Osteoblast (primary cell): ENCODE results near the gene DGKI. TPM values are rescaled to one million over a fixed set of nuclear protein-coding genes. Genes with fewer than 3 reads are reported as not detected.

Experiments used
- DNase-seq: peaks from one replicate; pipeline ENCODE4 v3.0.0; 2011; ENCODE audit warnings: low spot score, mixed read lengths; ENCODE audit not compliant: insufficient read length; ENCODE audit errors: missing footprints
- H2AFZ ChIP-seq: 2 replicates; pipeline ENCODE4 v1.6.0; 2011; ENCODE audit warnings: mild to moderate bottlenecking, low read length
- H3K27ac ChIP-seq: 2 replicates; pipeline ENCODE4 v1.5.1; 2011; ENCODE audit warnings: mild to moderate bottlenecking, low read depth, low read length, moderate library complexity
- H3K27me3 ChIP-seq: 2 replicates; pipeline ENCODE4 v1.6.0; 2012; ENCODE audit warnings: mild to moderate bottlenecking, control low read depth, inconsistent platforms, low read length, moderate library complexity; ENCODE audit not compliant: insufficient read depth
- H3K36me3 ChIP-seq: 2 replicates; pipeline ENCODE4 v1.5.1; 2011; ENCODE audit warnings: mild to moderate bottlenecking, low read length, control low read depth, moderate library complexity; ENCODE audit not compliant: insufficient read depth
- H3K4me1 ChIP-seq: 2 replicates; pipeline ENCODE4 v1.5.1; 2011; ENCODE audit warnings: mild to moderate bottlenecking, low read length, control low read depth, moderate library complexity; ENCODE audit not compliant: insufficient read depth
- H3K4me2 ChIP-seq: 2 replicates; pipeline ENCODE4 v1.6.0; 2011; ENCODE audit warnings: mild to moderate bottlenecking, low read length; ENCODE audit not compliant: insufficient read depth
- H3K4me3 ChIP-seq: fragments of 200-600 bp; sonication (generic); 3 replicates; pipeline ENCODE4 v1.5.1; 2012; ENCODE audit warnings: mild to moderate bottlenecking, low read length, inconsistent platforms; ENCODE audit not compliant: insufficient read depth
- H3K79me2 ChIP-seq: 2 replicates; pipeline ENCODE4 v1.6.0; 2012; ENCODE audit warnings: mild to moderate bottlenecking, low read length, control low read depth, inconsistent platforms; ENCODE audit not compliant: insufficient read depth
- H3K9me3 ChIP-seq: 2 replicates; pipeline ENCODE4 v1.5.1; 2011; ENCODE audit warnings: low read depth, low read length, control low read depth
- H4K20me1 ChIP-seq: 2 replicates; pipeline ENCODE4 v1.6.0; 2012; ENCODE audit warnings: mild to moderate bottlenecking, low read length, control low read depth; ENCODE audit not compliant: insufficient read depth
- total RNA-seq: library from RNA; depleted of rRNA; stranded (reverse); fragments of >200 nt; gene quantifications from 2 replicates; pipeline ENCODE4 v1.2.3, GENCODE V29; 2012
- TF ChIP-seq, protein P1 (sequence below): IDR thresholded peaks from 2 replicates; pipeline ENCODE4 v1.5.1; 2011; ENCODE audit warnings: mild to moderate bottlenecking, low read depth, low read length, moderate library complexity; ENCODE audit errors: extremely low read depth

Gene DGKI
- total RNA-seq, 1 donor = 19.2 TPM

DNA sequence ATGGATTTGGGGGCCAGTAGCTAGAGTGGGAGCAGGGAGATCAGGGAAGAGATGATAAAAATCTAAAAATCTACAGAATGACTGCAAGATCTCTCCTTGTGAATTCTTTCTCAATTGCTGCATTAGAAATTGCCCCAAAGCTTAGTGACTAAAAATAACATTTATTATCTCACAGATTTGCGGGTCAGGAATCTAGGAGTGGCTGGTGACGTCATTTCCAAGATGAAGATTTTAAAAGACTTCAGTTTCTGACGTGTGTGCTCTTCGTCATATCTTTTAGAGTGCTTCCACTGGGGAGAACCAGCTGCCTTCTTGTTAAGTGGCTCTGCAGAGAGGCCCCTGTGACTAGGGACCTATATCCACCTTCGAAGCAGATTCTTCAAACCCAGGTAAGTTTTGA, 112.6 kb downstream of the DGKI start:
- TF ChIP-seq, protein P1, sequence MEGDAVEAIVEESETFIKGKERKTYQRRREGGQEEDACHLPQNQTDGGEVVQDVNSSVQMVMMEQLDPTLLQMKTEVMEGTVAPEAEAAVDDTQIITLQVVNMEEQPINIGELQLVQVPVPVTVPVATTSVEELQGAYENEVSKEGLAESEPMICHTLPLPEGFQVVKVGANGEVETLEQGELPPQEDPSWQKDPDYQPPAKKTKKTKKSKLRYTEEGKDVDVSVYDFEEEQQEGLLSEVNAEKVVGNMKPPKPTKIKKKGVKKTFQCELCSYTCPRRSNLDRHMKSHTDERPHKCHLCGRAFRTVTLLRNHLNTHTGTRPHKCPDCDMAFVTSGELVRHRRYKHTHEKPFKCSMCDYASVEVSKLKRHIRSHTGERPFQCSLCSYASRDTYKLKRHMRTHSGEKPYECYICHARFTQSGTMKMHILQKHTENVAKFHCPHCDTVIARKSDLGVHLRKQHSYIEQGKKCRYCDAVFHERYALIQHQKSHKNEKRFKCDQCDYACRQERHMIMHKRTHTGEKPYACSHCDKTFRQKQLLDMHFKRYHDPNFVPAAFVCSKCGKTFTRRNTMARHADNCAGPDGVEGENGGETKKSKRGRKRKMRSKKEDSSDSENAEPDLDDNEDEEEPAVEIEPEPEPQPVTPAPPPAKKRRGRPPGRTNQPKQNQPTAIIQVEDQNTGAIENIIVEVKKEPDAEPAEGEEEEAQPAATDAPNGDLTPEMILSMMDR = no peak
- Histone ChIP-seq H2AFZ (no peak overlapping the region), H4K20me1 (no peaks in the 10 kb centered on the region), H3K36me3 (no peaks in the 10 kb centered on the region), H3K4me3 (no peak overlapping the region), H3K27ac (peak overlapping the region; percentile 3), H3K9me3 (no peaks in the 10 kb centered on the region), H3K4me2 (no peak overlapping the region), H3K79me2 (peaks cover 7% of the 10 kb centered on the region), H3K27me3 (no peaks in the 10 kb centered on the region), H3K4me1 (peaks cover 12% of the 10 kb centered on the region)
- DNase-seq = no peak

DNA sequence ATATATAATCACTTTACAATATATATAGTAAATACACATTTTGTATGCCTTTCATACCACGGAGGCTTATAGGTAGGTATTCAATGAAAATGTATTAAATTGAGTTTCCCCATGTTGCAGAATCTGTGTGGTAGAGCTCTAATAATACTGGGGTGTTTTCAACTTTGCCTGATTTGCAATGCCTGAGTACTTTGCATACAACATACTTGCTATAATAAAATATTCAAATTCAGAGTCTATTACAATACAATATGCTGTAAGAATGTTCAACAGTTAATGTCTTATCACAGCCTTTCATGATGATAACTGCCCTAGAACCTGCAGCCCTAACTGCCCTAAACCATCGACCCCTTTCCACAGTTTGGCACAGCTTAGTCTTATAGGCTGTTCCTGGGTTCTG, 114.6 kb downstream of the DGKI start:
- Histone ChIP-seq H3K4me3 (no peak overlapping the region), H3K27ac (no peak overlapping the region), H3K4me1 (peaks cover 12% of the 10 kb centered on the region), H3K4me2 (no peak overlapping the region), H3K79me2 (peaks cover 4% of the 10 kb centered on the region), H3K27me3 (no peaks in the 10 kb centered on the region), H3K36me3 (no peaks in the 10 kb centered on the region), H2AFZ (no peak overlapping the region), H4K20me1 (no peaks in the 10 kb centered on the region), H3K9me3 (no peaks in the 10 kb centered on the region)
- TF ChIP-seq, protein P1 = no peak
- DNase-seq = no peak

DNA sequence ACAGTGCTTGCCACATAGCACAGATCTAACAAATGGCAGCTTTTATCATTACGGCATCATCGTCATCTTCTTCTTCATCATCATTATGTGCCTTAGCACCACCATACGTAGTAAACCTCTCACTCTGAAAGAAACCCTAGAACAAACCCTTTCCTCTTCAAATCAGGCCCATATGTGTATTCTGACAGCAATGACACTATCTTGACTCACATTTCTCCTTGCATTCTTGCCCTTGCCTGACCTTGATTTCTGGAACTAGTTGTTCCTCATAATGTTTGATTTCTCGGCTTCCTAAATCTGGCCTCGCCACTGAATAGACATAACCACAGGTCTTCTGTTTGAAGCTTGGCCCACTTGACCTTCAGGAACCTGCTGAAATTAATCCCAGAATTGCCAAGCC, 115.3 kb downstream of the DGKI start:
- Histone ChIP-seq H3K4me2 (peak overlapping the region; percentile 37), H3K36me3 (no peaks in the 10 kb centered on the region), H3K9me3 (no peaks in the 10 kb centered on the region), H3K27me3 (no peaks in the 10 kb centered on the region), H3K27ac (peak overlapping the region; percentile 46), H3K79me2 (peaks cover 4% of the 10 kb centered on the region), H3K4me3 (no peak overlapping the region), H3K4me1 (peaks cover 12% of the 10 kb centered on the region), H4K20me1 (no peaks in the 10 kb centered on the region), H2AFZ (no peak overlapping the region)
- TF ChIP-seq, protein P1 = no peak
- no peak for DNase-seq

DNA sequence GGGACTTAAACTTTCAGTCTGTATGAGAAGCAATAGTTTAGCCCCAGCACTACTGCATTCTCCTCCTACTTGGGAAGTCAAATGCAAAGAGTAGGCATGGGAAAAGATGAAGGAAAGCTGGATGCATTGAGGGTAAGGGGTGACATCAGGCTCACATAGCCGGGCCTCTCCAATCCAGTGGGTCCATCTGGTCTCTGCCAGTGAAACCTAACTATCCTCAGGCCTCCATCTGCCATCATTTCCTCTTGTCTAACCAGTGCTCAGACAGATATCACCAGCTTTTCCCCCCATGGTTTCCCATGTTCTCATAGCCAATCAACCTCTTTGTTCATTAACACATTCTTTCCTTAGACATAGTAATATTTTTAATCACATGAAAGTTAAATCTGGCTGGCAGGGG, 118.3 kb downstream of the DGKI start:
- peaks cover 12% of the 10 kb centered on the region for H3K4me1 ChIP-seq
- no peak overlapping the region for H2AFZ ChIP-seq
- H3K36me3 ChIP-seq = no peaks in the 10 kb centered on the region
- DNase-seq = no peak
- no peak overlapping the region for H3K4me3 ChIP-seq
- H3K9me3 ChIP-seq = no peaks in the 10 kb centered on the region
- H3K79me2 ChIP-seq = peaks cover 2% of the 10 kb centered on the region
- no peak overlapping the region for H3K27ac ChIP-seq
- TF ChIP-seq, protein P1 = no peak
- no peak overlapping the region for H3K4me2 ChIP-seq
- H4K20me1 ChIP-seq = no peaks in the 10 kb centered on the region
- H3K27me3 ChIP-seq = no peaks in the 10 kb centered on the region
